ENCODE results near the gene HSD11B2. TPM values are rescaled to one million over a fixed set of nuclear protein-coding genes. Genes with fewer than 3 reads are reported as not detected.

HSD11B2 gene
- total RNA-seq, 2 donors from 2014 or later: not detected

DNA sequence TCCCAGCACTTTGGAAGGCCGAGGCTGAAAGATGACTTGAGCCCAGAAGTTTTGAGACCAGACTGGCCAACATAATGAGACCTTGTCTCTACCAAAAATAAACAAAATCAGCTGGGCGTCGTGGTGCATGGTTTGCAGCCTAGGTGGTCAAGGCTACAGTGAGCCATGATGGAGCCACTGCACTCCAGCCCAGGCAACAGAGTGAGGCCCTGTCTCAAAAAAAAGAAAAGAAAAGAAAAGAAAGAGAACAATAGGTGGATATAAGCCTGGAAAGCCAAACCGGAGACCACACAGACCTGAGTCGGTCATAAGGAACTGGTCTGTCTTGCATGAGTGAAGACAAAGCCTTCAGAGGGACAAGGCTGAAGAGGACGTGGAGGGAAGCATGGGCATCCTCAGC lies 35.7 kb downstream of the HSD11B2 start:
- DNase-seq (ENCODE audit: low spot score): no peak
- Histone ChIP-seq H3K9me3 (no peaks in the 10 kb centered on the region), H3K4me3 (no peak overlapping the region), H3K4me1 (peaks cover 0 to 72% of the 10 kb centered on the region in 2 donors), H3K36me3 (peaks cover 3% of the 10 kb centered on the region), H3K27ac (no peak overlapping the region), H3K27me3 (no peaks in the 10 kb centered on the region)
- TF ChIP-seq, protein P1, sequence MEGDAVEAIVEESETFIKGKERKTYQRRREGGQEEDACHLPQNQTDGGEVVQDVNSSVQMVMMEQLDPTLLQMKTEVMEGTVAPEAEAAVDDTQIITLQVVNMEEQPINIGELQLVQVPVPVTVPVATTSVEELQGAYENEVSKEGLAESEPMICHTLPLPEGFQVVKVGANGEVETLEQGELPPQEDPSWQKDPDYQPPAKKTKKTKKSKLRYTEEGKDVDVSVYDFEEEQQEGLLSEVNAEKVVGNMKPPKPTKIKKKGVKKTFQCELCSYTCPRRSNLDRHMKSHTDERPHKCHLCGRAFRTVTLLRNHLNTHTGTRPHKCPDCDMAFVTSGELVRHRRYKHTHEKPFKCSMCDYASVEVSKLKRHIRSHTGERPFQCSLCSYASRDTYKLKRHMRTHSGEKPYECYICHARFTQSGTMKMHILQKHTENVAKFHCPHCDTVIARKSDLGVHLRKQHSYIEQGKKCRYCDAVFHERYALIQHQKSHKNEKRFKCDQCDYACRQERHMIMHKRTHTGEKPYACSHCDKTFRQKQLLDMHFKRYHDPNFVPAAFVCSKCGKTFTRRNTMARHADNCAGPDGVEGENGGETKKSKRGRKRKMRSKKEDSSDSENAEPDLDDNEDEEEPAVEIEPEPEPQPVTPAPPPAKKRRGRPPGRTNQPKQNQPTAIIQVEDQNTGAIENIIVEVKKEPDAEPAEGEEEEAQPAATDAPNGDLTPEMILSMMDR (IDR thresholded peaks at IDR 0.05): no peak

DNA sequence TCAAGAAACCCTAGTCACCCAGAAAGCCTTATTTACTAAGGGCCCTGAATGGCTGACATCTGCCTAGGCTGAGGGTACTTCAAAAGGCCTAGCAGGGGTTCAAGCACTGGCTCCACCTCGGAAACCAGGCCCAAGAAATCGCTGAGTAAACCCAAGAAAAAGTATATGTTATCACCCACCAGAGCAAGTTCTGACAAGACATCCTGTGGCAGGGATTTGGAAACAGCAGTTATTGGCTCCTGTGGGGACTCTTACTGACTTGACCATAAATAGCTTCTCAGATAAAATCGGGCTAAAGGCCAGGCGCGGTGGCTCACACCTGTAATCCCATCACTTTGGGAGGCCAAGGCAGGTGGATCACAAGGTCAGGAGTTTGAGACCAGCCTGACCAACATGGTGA lies 37.8 kb downstream of the HSD11B2 start:
- Histone ChIP-seq H3K36me3 (no peaks in the 10 kb centered on the region), H3K9me3 (no peaks in the 10 kb centered on the region), H3K4me1 (peaks cover 0 to 62% of the 10 kb centered on the region in 2 donors), H3K27me3 (no peaks in the 10 kb centered on the region), H3K27ac (no peak overlapping the region), H3K4me3 (no peak overlapping the region)
- TF ChIP-seq, protein P1 (IDR thresholded peaks at IDR 0.05): no peak
- DNase-seq (ENCODE audit: low spot score): no peak

DNA sequence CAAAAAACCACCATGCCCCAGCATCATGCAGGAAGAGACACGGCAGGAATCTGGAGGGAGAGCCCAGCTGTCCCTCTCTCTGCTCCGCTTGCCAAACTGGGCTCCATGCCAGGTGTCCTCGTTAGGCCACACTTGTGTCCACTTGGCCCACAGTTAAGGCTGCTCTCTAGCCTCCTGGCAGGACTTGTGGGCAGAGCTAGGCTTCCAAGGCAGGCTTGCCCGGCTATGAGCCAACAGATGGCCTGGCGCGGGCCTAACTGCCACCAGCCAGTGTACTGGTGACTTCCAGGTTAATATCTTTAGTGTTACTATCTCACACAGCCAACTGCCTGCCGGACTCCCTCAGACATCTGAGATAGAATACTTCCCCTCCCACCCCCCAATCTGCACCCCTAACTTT lies 39.4 kb downstream of the HSD11B2 start:
- DNase-seq (ENCODE audit: low spot score): peak; percentile 72
- no peaks in the 10 kb centered on the region for H3K36me3 ChIP-seq
- H3K4me1 ChIP-seq: peaks cover 0 to 61% of the 10 kb centered on the region in 2 donors
- no peaks in the 10 kb centered on the region for H3K27me3 ChIP-seq
- H3K9me3 ChIP-seq: no peaks in the 10 kb centered on the region
- no peak overlapping the region for H3K27ac ChIP-seq
- no peak overlapping the region for H3K4me3 ChIP-seq
- TF ChIP-seq, protein P1 (IDR thresholded peaks at IDR 0.05): no peak

DNA sequence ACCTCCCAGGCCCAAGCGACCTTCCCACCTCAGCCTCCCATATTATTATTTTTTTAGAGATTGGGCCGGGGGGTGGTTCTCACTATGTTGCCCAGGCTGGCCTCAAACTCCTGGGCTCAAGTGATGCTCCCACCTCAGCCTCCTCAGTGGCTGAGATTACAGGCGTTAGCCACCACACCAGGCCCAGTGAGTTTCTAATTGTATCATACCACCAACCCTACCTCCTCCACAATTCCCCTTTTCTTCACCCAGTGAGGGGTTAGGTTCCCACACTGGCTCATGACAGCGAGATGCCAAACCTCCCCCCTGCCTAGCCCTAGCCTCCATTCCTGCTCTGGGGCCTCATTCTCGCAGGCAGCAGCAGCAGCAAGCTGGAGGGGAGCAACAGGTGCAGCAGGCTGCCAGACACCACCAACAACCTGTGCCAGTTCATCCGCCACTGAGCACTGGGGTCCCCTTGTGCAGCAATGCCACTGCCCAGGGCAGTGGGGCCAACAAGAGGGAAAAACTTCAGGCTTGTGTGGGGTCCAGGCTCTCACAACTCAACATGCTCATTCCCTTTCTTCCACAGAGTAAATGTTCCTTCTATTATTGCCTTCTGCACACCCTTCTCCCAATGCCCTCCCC lies 41.0 kb downstream of the HSD11B2 start:
- DNase-seq (ENCODE audit: low spot score): no peak
- no peak overlapping the region for H3K27ac ChIP-seq
- TF ChIP-seq, protein P1 (IDR thresholded peaks at IDR 0.05): no peak
- peaks cover 0 to 65% of the 10 kb centered on the region in 2 donors for H3K4me1 ChIP-seq
- H3K27me3 ChIP-seq: no peaks in the 10 kb centered on the region
- no peak overlapping the region for H3K4me3 ChIP-seq
- no peaks in the 10 kb centered on the region for H3K9me3 ChIP-seq
- H3K36me3 ChIP-seq: no peaks in the 10 kb centered on the region

DNA sequence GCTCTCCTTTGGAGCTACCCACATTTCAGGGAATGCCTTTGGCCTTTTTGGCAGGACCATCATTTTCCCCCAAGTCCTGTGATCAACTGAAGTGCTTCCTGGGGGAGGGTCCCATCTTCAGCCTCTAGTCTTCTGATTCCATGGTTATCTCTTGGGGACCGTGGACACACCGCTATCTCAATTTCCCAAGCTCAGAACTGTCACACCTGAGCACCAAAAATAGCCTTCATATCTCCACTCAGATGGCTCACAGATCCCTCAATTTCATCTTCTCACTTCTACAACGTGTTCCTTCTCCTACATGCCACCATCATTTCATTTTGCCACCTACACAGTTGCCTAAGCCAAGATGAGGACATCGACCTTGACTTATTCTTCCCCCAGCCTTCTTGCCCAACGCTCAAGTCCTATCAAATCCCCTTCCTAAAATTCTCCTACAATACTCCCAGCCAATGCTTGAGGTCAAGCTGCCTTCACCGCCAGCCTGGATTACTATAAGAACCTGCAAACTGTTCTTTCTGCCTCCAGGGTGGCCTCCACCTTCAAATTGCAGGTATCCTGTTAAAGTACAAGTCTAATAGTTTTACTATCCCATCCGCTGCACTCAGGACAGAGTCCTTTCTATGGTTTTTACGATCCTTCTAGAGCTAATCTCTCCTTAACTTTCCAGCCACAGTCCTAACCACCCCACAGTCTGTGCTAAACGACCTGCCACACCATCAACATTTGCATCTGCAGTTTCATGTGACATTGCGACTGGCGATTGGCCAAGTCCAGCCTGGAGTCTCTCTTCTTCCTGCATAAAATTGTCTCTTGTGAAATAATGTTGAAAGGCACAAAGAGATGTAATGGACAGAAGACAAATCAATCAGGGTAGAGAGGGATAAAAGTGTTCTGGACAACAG lies 43.9 kb downstream of the HSD11B2 start:
- no peak for DNase-seq (ENCODE audit: low spot score)
- H3K27ac ChIP-seq: no peak overlapping the region
- H3K9me3 ChIP-seq: no peaks in the 10 kb centered on the region
- H3K4me1 ChIP-seq: peaks cover 0 to 57% of the 10 kb centered on the region in 2 donors
- H3K4me3 ChIP-seq: no peak overlapping the region
- H3K36me3 ChIP-seq: no peaks in the 10 kb centered on the region
- TF ChIP-seq, protein P1 (IDR thresholded peaks at IDR 0.05): no peak
- H3K27me3 ChIP-seq: no peaks in the 10 kb centered on the region

Data from right atrium auricular region (tissue), 2 donors.